ENCODE data around the gene PSMG3.

The PSMG3 gene

DNA sequence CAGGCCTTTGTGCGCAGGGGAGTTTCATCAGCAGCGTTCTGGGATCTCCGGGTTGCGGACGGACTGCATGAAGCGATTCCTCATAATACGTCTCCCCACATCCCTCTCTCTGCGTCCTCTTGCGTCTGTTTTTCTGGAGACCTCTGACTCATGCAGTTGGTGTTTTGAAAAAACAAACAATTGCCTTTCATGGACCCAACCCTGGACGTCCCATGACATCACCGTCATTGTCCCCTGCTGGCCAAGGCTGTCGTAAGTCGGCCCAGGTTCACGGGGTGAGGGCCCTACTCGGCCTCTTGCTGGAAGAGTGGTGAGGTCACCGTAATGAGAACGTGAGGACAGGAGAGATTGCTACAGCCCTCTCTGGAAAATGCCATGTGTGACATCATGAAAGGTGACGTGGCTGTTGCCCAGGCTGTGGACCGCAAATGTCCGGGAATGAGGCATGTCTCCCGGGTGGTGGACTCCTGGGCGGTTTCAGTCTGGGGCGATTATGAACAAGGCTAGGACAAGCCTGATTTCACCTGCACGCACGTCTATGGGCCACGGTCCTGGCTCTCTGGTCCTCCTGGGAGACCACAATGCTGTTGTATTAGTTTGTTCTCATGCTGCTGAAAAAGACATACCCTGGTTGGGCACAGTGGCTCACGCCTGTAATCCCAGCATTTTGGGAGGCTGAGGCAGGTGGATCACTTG is 49.1 kb downstream of the PSMG3 start (continued):
- TF ChIP-seq, protein P1, sequence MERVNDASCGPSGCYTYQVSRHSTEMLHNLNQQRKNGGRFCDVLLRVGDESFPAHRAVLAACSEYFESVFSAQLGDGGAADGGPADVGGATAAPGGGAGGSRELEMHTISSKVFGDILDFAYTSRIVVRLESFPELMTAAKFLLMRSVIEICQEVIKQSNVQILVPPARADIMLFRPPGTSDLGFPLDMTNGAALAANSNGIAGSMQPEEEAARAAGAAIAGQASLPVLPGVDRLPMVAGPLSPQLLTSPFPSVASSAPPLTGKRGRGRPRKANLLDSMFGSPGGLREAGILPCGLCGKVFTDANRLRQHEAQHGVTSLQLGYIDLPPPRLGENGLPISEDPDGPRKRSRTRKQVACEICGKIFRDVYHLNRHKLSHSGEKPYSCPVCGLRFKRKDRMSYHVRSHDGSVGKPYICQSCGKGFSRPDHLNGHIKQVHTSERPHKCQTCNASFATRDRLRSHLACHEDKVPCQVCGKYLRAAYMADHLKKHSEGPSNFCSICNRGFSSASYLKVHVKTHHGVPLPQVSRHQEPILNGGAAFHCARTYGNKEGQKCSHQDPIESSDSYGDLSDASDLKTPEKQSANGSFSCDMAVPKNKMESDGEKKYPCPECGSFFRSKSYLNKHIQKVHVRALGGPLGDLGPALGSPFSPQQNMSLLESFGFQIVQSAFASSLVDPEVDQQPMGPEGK (tag by site-specific recombination; IDR thresholded peaks at IDR 0.05), result peak; percentile 33; the same call in 1 of the 2 replicates
- peak; percentile 59 for TF ChIP-seq GLIS2 (tag by site-specific recombination; IDR thresholded peaks at IDR 0.05)
- TF ChIP-seq ZNF660 (tag by site-specific recombination; IDR thresholded peaks at IDR 0.05), result peak; percentile 68; the same call in 1 of the 2 replicates
- peak; percentile 84 for TF ChIP-seq GLIS1 (tag by site-specific recombination; IDR thresholded peaks at IDR 0.05)
- TF ChIP-seq SP7 (tag by site-specific recombination; IDR thresholded peaks at IDR 0.05), result peak; percentile 56; the same call in 1 of the 2 replicates
- TF ChIP-seq, protein P2, sequence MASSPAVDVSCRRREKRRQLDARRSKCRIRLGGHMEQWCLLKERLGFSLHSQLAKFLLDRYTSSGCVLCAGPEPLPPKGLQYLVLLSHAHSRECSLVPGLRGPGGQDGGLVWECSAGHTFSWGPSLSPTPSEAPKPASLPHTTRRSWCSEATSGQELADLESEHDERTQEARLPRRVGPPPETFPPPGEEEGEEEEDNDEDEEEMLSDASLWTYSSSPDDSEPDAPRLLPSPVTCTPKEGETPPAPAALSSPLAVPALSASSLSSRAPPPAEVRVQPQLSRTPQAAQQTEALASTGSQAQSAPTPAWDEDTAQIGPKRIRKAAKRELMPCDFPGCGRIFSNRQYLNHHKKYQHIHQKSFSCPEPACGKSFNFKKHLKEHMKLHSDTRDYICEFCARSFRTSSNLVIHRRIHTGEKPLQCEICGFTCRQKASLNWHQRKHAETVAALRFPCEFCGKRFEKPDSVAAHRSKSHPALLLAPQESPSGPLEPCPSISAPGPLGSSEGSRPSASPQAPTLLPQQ (tag by site-specific recombination; IDR thresholded peaks at IDR 0.05), result peak; percentile 87
- no peak for TF ChIP-seq SP3 (tag by site-specific recombination; IDR thresholded peaks at IDR 0.05)
- TF ChIP-seq, protein P3, sequence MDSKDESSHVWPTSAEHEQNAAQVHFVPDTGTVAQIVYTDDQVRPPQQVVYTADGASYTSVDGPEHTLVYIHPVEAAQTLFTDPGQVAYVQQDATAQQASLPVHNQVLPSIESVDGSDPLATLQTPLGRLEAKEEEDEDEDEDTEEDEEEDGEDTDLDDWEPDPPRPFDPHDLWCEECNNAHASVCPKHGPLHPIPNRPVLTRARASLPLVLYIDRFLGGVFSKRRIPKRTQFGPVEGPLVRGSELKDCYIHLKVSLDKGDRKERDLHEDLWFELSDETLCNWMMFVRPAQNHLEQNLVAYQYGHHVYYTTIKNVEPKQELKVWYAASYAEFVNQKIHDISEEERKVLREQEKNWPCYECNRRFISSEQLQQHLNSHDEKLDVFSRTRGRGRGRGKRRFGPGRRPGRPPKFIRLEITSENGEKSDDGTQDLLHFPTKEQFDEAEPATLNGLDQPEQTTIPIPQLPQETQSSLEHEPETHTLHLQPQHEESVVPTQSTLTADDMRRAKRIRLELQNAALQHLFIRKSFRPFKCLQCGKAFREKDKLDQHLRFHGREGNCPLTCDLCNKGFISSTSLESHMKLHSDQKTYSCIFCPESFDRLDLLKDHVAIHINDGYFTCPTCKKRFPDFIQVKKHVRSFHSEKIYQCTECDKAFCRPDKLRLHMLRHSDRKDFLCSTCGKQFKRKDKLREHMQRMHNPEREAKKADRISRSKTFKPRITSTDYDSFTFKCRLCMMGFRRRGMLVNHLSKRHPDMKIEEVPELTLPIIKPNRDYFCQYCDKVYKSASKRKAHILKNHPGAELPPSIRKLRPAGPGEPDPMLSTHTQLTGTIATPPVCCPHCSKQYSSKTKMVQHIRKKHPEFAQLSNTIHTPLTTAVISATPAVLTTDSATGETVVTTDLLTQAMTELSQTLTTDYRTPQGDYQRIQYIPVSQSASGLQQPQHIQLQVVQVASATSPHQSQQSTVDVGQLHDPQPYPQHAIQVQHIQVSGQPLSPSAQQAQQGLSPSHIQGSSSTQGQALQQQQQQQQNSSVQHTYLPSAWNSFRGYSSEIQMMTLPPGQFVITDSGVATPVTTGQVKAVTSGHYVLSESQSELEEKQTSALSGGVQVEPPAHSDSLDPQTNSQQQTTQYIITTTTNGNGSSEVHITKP (tag by site-specific recombination; IDR thresholded peaks at IDR 0.05), result peak; percentile 61
- TF ChIP-seq ZNF768 (tag by site-specific recombination; IDR thresholded peaks at IDR 0.05), result no peak
- TF ChIP-seq ZNF394 (tag by site-specific recombination; IDR thresholded peaks at IDR 0.05; ENCODE audit: borderline replicate concordance), result peak; percentile 20; the same call in 1 of the 2 replicates
- TF ChIP-seq OSR2 (tag by site-specific recombination; IDR thresholded peaks at IDR 0.05), result no peak
- TF ChIP-seq, protein P4, sequence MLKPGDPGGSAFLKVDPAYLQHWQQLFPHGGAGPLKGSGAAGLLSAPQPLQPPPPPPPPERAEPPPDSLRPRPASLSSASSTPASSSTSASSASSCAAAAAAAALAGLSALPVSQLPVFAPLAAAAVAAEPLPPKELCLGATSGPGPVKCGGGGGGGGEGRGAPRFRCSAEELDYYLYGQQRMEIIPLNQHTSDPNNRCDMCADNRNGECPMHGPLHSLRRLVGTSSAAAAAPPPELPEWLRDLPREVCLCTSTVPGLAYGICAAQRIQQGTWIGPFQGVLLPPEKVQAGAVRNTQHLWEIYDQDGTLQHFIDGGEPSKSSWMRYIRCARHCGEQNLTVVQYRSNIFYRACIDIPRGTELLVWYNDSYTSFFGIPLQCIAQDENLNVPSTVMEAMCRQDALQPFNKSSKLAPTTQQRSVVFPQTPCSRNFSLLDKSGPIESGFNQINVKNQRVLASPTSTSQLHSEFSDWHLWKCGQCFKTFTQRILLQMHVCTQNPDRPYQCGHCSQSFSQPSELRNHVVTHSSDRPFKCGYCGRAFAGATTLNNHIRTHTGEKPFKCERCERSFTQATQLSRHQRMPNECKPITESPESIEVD (tag by site-specific recombination; IDR thresholded peaks at IDR 0.05), result no peak
- no peak for TF ChIP-seq TRIM28 (IDR thresholded peaks at IDR 0.05; ENCODE audit: borderline replicate concordance, low read length)
- TF ChIP-seq, protein P5, sequence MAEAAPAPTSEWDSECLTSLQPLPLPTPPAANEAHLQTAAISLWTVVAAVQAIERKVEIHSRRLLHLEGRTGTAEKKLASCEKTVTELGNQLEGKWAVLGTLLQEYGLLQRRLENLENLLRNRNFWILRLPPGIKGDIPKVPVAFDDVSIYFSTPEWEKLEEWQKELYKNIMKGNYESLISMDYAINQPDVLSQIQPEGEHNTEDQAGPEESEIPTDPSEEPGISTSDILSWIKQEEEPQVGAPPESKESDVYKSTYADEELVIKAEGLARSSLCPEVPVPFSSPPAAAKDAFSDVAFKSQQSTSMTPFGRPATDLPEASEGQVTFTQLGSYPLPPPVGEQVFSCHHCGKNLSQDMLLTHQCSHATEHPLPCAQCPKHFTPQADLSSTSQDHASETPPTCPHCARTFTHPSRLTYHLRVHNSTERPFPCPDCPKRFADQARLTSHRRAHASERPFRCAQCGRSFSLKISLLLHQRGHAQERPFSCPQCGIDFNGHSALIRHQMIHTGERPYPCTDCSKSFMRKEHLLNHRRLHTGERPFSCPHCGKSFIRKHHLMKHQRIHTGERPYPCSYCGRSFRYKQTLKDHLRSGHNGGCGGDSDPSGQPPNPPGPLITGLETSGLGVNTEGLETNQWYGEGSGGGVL (tag by site-specific recombination; IDR thresholded peaks at IDR 0.05), result peak; percentile 11; the same call in 1 of the 2 replicates
- TF ChIP-seq, protein P6, sequence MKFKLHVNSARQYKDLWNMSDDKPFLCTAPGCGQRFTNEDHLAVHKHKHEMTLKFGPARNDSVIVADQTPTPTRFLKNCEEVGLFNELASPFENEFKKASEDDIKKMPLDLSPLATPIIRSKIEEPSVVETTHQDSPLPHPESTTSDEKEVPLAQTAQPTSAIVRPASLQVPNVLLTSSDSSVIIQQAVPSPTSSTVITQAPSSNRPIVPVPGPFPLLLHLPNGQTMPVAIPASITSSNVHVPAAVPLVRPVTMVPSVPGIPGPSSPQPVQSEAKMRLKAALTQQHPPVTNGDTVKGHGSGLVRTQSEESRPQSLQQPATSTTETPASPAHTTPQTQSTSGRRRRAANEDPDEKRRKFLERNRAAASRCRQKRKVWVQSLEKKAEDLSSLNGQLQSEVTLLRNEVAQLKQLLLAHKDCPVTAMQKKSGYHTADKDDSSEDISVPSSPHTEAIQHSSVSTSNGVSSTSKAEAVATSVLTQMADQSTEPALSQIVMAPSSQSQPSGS (tag by site-specific recombination; IDR thresholded peaks at IDR 0.05; ENCODE audit: low read depth), result peak; percentile 98
- TF ChIP-seq, protein P7, sequence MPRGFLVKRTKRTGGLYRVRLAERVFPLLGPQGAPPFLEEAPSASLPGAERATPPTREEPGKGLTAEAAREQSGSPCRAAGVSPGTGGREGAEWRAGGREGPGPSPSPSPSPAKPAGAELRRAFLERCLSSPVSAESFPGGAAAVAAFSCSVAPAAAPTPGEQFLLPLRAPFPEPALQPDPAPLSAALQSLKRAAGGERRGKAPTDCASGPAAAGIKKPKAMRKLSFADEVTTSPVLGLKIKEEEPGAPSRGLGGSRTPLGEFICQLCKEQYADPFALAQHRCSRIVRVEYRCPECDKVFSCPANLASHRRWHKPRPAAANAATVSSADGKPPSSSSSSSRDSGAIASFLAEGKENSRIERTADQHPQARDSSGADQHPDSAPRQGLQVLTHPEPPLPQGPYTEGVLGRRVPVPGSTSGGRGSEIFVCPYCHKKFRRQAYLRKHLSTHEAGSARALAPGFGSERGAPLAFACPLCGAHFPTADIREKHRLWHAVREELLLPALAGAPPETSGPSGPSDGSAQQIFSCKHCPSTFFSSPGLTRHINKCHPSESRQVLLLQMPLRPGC (tag by site-specific recombination; IDR thresholded peaks at IDR 0.05), result peak; percentile 20; the same call in 1 of the 2 replicates
- peak; percentile 34; the same call in 1 of the 2 replicates for TF ChIP-seq KLF8 (tag by site-specific recombination; IDR thresholded peaks at IDR 0.05)
- TF ChIP-seq ZNF335 (tag by site-specific recombination; conservative IDR thresholded peaks at IDR 0.05), result peak; percentile 38; the same call in 1 of the 2 replicates
- no peak for TF ChIP-seq ZNF132 (tag by site-specific recombination; IDR thresholded peaks at IDR 0.05; ENCODE audit: borderline replicate concordance)
- no peak for TF ChIP-seq ZSCAN30 (tag by site-specific recombination; IDR thresholded peaks at IDR 0.05)
- TF ChIP-seq EGR2 (tag by site-specific recombination; IDR thresholded peaks at IDR 0.05; ENCODE audit: low read depth), result no peak
- TF ChIP-seq ZSCAN23 (tag by site-specific recombination; IDR thresholded peaks at IDR 0.05), result 0 out of 2 replicates have a peak, but pooled peaks have one; percentile 15
- TF ChIP-seq ZNF366 (tag by site-specific recombination; conservative IDR thresholded peaks at IDR 0.05), result peak; percentile 93
- TF ChIP-seq ZNF558 (tag by site-specific recombination; IDR thresholded peaks at IDR 0.05), result peak; percentile 32; the same call in 1 of the 2 replicates
- no peak for TF ChIP-seq GLI2 (tag by site-specific recombination; IDR thresholded peaks at IDR 0.05; ENCODE audit: borderline replicate concordance, low read depth)

Measured in HEK293 (cell line).